Stimulated activated CD4-positive, alpha-beta T cell treated with anti-CD3 and anti-CD28 coated beads, TNF-alpha, amount 100 ng/mL, for 24 hours (primary cell): Measurements from ENCODE around the gene CD52.
A peak's percentile ranks its signal among the peaks of the same experiment; 100 is the strongest.

Source experiments
- DNase-seq, 3 experiments: peaks; one replicate each; pipeline ENCODE4 v3.0.0-alpha.2; 2020; ENCODE audit warnings: low read depth in 3 of 3

The CD52 gene

DNA sequence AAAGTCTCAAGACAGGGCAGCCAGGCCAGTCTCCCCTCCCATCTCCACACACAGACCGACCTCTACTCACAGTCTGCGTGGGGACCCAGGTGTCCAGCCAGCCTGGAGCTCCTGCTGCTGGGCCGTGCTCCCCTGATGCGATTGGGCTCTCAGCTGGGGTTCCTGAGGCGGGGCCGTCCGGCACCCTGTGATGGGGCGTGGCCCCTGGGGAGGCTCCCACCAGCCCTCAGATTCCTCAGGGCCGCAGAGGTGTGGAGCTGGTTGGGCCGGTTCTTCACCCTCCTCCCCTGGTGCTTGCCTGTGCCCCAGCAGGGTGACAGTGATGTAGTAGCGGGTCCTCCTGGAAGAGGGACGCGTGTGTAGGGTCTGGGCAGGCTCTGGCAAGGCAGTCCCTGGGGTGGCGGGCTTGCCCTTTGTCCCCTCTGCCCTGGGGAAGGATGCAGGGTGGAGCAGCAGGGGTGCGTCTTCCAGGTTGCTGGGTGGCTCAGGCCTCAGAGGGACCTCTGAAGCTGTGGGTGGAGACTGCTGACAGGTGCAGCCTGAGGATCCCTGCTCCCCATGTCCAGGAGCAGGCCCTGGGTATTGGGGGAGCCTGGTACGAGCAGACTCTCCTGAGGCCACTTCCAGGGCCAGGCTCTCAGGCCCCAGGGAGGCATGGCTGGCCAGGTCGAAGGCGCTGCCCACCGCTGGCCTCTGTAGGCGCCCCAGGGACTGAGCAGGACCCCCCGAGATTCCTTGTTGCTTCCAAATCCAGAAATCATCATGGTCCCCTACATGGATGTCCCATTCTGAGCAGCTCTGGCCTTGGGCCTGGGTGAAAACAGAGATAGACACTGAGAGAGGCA, 36.4 kb downstream of the CD52 start, which contains the start of gene CRYBG2:
TSS of gene CRYBG2 (minus strand) at position 155 of the 845 bp plus-strand sequence. CDS start 7,473 bp downstream, outside the sequence.
- DNase-seq: no peak

- DNase-seq: no peak
These were observed 37.2 kb downstream of the CD52 start for GRCh38 chr1:26354972-26355371.

GRCh38 chr1:26356106-26356505, 38.3 kb downstream of the CD52 start:
- no peak for DNase-seq

DNA sequence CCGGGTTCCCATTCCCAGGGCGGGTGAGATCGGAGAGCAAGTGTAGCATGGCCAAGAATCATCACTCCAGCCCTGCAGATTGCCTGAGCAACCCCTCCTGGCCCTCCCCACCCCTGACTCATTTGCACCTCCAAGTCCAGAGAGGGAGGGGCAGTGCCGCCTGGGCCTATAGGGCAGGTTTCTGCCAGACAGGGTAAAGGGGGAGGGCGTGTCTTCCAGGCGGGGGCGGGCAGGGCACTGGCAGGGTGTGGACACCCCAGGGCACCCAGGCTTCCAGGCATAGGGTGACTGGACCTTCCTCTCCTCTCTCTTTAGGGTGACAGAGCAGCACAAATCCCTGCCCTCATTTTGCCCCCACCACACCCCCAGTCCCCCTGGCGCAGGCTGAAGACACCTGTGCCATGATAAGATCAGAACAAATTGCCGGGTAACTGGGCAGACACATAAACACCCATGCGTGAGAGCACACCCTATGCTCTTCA, 39.4 kb downstream of the CD52 start:
- no peak for DNase-seq

DNA sequence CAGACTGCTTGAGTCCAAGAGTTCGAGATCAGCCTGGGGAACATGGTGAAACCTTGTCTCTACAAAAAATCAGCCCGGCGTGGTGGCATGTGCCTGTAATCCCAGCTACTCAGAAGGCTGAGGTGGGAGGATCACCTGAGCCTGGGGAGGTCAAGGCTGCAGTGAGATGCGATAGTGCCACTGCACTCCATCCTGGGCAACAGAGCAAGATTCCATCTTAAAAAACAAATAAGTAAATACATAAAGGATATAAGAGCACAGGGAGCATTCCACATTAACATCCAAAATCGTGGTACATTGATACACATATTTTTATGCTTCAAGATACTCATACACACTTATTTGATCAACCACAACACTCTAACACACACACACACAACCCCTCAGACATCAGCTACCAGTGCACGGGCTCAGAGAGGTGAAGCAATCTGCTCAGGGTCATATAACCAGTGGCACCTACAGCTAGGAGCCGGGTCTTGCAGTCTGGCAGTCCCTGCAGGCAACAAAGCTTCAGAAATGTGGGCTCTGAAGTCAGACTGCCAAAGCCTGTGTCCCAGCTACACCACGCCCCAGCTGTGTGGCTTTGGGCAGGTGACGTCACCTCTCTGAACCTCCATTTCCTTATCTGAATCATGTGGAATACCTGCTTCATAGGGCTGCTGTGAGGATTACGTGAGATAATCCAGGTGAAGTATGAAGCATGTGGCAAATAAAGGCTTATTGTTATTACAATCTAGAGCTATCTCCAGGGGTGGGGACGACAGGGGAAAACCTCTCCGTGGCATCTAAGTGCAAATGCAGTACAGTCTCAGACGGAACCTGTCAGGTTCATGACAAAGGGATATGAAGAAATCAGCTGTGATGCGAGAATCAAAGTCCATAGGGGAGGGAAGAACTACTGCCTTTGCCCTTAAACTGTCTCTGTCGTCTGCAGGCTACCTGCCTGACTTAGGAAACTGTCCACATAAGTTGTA, 40.9 kb downstream of the CD52 start:
- peak; percentile 28 to 66 (median 45) for DNase-seq

DNA sequence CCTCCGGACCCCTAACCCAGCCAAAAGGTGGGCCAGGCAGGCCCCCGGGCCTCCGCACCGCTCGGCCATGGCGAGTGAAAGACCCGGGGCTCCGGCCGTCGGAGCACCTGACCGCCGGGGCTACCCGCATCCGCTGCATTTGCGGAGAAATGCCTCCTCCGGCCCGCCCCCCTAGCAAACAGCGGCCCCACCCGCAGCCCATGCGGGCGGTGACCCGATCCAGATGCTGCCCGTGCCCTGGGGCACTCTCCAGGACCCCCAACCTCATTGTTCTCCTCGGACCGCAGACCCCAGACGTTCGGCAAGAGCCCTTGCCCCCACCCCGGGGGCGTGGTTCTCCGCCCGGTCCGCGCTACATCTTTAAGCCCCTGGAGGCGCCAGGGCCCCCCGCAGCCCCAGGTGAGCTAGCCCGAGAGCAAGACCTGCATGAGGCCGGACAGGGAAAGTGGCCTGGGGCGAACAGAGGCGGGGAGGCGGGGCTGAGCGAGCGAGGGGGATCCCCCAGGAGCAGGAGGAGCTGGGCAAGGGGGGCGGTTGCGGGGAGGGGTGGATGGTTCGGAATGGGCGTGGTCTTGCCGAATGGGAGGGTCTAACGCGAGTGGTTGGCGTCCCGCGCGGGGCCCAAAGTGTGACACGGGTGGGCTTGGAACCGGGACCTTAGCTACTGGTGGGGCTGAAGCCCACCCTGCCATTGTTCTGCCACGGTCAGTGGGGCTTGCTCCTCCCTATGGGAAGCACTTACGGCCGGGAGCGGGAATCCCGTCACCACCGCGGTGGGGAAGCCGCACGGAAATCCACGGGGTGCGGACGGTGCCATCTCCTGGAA, 42.4 kb downstream of the CD52 start:
- DNase-seq: peak in 2 of 3 experiments; percentile 20 to 58

DNA sequence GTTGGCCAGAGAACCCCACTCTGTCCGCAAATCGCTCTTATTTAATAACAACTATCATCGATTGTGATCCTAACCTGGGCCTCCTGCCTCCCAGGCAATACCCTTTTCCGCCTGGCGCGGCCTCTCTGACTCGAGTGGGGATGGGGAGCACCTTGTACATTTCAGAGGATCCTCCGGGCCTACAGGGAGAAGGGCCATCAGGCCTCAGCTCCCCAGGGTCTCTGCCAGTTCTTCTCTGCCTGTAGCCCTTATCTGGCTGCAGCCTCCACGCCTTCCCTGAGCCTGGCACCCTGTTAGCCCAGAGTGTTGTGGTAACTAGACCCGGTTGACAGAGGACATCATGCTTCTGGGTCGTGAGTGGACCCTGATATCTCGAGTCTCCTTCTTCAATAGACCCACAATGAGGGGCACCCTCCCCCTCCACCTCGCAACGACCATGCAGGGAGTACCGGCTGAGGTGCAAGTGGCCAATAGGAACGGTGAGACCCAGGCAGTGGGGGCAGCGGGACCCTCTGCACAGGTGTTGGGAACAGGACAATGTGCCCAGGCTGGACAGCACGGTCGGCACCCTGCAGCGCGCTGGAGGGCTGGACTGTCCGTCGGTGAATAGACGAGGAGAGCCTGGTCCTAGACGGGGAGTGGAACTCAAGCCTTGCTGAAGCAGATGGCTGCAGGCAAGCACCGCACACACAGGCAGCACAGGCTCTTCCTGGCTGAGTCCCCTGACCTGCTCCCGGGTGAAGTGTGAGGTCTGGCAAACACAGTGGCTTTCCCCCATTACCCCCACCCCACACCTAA, 43.2 kb downstream of the CD52 start:
- DNase-seq: no peak

- DNase-seq: no peak
These were observed 43.9 kb downstream of the CD52 start for GRCh38 chr1:26361605-26362122.

- DNase-seq: no peak
These were observed 44.6 kb downstream of the CD52 start for GRCh38 chr1:26362331-26362730.

GRCh38 chr1:26363549-26364448, 46.0 kb downstream of the CD52 start:
- DNase-seq: peak; percentile 69 to 85 (median 78)

GRCh38 chr1:26364956-26365355, 47.2 kb downstream of the CD52 start:
- DNase-seq: no peak

- no peak for DNase-seq
These were observed 49.7 kb downstream of the CD52 start for GRCh38 chr1:26367441-26367840.

- DNase-seq: no peak
These were observed 50.2 kb downstream of the CD52 start for GRCh38 chr1:26368006-26368405.

- DNase-seq: no peak
These were observed 50.7 kb downstream of the CD52 start for GRCh38 chr1:26368486-26368885.
